Measurements from ENCODE around the gene CEMIP.

GRCh38 chr15:80800067-80800466 lies 20.9 kb downstream of the CEMIP start:
- TF ChIP-seq CTCF (IDR thresholded peaks at IDR 0.05) (no peak), EZH2phosphoT487 (IDR thresholded peaks at IDR 0.05) (no peak)

Measured in neural progenitor cell (in vitro differentiated cells).